Measurements from ENCODE around the gene GRAP.
"Not testable (repeated sequence)": the region's sequence is repeated elsewhere in the genome, so short reads cannot be mapped to it uniquely, and the experiment has no call there.

GRAP gene

DNA sequence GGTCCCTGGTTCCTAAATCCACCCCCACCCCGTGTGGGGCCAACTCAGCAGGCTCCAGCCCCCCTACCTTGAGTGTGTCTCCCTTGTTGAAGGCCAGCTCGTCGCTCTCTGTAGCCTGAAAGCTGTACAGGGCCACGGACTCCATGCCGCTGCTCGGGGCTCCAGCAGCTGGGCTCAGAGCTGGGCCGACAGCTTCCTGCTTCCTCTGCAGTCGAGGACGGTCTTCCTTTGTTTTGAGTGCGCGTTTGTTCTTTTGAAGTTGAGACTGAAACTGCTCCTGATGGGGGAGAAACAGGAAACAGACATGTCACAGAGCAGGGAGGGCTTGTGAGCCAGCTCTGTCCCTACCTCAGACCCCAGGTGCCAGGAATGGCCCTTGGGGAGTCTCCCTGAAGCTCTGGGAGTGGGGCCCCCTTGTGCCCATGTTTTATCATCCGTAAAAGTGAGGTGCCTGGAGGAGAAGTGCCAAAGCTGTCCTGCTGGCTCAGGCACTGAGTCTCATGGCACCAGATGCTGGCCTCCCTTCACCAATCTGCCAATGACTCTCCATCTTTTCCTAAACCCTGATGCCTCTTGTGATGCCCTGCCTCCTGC is at the start of gene GRAP:
TSS of gene GRAP (minus strand) at position 176 of the 594 bp plus-strand sequence. CDS start at position 145, 31 bp downstream.
- not testable (repeated sequence) for DNase-seq (ENCODE audit: low read depth)

DNA sequence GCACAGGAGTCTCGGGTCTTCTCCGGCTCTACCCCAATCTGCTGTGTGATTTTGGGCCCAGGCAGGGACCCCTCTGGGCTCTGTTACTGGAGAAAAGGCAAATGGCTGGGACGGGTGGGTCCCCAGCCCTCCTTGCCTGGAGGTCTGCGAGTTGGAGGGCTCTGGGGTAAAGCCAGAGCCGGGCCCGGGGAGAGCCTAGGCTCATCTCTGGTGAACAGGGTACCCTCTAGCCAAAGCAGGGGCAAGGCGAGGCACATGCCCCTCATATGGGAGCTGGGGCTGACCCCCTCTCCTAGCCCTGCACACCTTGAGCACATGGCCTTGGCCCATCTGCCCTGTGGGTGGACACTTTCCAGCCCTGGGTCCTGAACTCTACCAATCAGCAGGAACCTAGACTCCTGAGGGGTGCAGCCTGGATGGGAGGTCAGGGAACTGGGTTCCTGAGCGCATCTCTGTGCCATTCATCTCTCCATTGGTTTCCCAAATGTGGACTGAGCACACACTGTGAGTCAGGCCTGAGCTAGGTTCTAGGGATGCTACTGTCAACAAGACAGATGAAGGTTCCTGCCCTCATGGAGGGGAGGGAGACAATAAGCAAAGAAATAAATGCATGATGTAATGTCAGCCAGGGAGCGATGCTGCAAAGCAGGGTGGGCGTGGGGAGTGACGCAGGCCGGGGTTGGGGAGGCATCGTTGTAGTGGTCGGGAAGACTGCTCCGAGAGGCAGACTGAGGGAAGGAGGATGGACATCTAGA is 47.1 kb upstream of the GRAP start:
- not testable (repeated sequence) for DNase-seq (ENCODE audit: low read depth)

DNA sequence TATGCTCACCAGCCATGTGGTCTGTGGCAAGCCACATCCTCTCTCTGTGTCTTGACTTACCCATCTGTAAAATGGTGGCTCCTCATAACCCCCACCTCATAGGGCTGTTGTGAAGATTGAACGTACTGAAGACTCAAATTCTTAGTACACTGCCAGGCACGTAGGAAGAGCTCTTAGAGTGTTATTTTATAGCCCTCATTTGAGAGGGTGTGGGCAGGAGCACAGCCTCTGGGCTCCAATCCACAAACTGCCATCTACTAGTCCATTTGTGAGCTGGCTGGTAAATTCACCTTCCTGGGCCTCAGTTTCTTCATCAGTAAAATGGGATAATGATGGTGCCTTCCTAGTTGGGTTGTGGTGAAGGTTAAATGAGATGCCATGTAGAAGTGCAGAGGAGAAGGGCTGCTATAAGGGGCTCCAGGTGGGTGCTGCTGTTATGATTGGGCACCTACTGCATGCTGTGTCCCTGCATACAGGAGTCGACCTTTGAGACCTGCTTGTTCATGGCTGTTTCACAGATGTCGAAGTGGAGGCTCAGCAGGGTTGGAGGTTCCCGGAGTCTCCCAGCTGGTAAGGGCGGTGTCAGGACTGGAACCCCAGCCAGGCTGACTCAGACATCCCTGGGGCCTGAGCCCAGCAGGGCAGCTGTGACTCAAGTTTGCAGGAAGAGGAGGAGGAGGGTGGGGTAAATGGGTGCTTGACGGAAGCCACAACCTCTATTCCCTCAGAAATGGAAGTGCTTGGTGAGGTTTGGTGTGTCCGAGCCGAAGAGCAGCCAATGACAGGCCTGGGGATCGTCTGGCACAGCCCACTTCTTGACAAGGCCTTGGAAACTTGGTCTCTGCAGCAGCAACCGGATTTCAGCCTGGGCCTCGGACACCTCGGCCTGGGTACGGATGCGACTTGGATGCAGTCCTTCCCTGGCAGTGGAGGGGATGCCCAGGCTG is 46.3 kb upstream of the GRAP start:
- DNase-seq (ENCODE audit: low read depth): not testable (repeated sequence)

DNA sequence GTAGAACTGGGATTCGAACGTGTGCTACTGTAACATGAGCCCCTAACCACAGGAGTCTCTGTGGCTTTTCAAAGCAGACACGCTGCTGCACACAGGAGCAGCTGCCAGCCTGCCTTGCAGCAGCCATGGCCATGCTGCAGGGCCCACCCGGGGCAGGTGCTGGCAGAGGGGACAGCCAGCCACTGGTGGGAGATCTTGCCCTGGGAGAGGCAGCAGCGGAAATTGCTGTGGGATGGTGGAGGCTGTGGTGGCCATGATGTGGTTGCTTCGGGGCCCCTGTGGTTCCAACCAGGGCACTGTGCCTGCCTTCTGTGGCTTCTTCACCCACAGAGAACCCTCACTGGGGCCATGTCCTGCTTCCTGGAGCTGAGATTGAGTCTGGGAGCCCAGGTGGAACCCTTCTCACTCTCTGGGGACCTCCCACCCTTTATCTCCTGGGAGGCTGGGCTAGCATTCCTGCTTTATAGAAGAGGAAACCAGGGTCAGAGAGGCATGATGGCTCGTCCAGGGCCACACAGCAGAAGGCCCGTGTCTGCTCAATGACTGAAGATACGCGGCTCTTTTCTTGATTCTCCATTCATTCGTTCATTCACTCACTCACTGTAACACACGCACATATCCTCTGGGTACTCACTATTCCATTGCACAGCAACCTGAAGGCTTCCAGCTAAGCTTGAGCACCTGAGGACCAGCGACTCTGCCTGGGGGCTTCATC is 43.5 kb upstream of the GRAP start:
- DNase-seq (ENCODE audit: low read depth): not testable (repeated sequence)

DNA sequence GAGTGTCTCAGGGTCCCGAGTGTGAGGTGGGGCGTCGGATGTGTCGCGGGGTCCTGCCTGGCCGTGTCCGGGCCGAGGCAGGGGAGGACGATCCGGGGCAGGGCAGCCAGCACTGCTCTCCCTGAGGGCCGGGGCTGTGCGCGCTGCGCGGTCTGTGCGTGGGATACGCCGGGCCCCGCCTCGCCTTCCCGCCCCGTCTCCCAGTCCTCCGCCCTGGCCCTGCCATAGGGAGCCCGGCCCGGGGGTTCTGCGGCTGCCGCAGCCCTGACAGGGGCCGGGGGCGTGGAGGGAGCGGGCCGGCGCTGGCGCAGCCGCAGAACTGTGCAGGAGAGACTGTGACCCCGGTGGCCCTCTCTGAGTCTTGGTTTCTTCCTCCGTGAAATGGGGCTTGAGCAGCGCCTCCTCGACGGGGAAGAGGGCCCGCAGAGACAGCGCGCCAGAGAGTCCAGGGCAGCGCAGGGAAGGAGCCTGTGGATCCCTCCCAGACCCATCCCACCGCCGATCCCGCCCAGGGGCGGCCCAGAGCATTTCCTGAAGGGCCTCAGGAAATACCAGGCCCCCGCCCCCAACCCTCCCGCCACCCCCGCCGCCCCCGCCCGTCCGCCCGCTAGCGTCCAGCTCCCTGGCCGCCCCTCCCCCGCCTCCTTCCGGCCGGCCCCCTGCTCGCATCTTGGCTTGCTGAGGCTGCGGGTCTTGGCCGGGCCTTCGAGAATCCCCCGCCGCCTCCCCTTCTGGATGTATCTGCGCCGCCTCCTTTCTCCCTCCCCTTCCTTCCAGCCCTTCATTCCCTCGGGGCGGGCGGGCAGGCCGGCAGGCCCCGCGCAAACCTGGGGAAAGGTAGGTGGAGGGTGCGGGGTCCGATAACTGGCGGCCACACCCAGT is 42.3 kb upstream of the GRAP start:
- not testable (repeated sequence) for DNase-seq (ENCODE audit: low read depth)

DNA sequence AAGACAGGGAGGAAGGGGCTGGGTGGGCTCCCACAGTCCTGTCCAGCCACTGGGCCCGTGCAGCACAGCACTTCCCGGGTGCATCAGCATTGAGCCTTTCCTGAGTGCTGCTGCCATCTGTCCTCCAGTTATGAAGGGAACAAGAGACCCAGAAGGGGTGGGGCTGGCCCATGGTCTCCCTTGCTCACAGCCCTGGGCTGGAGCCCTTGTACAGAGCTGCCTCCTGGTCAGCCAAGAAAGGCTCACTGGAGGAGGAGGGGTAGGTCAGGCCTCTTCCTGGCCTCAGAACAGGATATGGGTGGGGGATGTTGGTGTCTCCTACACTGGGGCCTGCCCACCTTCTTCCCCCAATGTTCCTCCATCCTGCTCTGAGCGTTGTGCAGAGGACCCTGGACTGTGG is 30.6 kb upstream of the GRAP start:
- DNase-seq (ENCODE audit: low read depth): not testable (repeated sequence)

DNA sequence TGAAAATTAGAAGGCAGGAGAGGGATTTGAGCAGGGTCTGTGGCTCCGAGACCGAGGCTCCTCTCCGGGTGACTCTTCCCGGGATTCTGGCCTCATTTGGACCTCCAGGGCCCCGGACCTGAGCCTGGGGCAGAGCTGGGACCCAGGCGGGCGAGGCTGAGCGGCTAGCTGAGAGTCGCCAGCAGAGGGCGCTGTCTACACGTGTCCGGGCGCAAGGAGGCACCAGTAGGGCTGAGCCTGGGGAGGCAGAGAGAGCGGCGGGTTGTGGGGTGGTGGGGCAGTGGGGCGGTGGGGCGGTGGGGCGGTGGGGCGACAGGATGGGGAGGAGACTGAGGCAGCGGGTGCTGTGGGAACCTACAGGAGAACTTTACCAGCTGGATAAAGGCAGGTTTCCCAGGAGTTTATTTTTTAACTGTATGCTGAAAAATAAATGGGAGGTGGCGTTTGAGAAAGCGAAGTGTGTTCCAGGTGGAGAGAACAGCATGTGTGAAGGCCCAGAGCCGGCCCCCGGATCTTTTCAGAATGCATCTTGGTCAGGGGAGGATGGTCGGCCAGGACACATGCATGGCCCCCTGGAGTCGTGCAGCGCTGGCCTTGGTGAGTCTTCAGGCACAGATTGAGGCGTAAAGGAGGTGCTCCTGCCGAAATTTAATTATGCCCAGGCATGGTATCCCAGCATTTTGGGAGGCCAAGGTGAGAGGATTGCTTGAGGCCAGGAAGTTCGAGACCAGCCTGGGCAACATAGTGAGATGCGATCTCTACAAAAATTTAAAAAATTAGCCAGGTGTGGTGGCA is 29.8 kb upstream of the GRAP start:
- DNase-seq (ENCODE audit: low read depth): not testable (repeated sequence)

DNA sequence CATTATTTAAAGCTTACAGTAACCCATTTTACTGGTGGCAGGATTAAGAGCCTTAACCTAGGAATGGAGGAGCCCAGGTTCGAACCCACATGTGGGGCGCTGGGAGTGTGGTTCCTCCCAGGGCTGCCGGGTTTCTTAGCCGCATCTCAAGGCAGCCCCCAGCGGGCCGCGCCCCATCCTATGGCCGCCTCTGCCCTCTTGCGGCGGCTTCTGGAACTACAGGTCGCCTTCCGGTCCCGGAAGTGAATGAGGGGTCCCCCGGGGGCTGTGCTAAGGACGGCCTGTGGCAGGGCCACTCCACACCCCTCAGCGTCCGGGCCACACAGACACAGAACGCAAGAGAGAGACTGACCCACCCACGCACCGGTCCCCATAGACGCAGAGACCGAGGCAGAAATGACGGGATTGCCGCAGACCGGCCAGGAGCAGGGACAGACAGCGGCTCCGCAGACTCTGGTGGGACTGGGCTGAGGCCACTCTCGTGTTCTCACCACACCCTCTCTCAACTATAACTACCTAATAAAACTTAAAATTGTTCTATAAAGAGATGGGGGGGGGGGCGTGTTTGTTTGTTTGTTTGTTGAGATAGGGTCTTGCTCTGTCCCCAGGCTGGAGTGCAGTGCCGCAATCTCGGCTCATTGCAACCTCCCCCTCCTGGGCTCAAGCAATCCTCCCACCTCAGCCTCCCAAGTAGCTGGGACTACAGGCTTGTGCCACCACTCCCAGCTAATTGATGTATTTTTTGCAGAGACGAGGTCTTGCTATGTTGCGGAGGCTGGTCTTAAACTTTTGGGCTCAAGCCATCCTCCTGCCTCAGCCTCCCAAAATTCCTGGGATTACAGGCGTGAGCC is 23.8 kb upstream of the GRAP start:
- DNase-seq (ENCODE audit: low read depth): not testable (repeated sequence)

DNA sequence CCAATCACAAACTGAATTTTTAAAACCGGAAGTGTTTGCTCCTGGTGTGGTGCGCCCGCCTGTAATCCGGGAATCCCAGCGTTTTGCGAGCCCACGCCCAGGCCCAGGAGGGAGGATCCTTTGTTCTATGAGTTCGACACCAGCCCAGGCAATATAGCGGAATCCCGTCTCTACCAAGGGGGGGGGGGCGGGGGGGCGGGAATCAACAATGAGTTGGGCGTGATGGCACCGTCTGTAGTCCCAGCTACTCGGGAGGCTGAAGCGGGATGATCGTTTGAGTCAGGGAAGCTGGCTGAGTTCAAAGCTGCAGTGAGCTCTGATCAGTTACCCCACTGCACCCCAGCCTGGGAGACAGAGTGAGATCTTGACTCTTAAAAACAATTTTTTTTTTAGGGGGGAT is 17.6 kb upstream of the GRAP start:
- not testable (repeated sequence) for DNase-seq (ENCODE audit: low read depth)

DNA sequence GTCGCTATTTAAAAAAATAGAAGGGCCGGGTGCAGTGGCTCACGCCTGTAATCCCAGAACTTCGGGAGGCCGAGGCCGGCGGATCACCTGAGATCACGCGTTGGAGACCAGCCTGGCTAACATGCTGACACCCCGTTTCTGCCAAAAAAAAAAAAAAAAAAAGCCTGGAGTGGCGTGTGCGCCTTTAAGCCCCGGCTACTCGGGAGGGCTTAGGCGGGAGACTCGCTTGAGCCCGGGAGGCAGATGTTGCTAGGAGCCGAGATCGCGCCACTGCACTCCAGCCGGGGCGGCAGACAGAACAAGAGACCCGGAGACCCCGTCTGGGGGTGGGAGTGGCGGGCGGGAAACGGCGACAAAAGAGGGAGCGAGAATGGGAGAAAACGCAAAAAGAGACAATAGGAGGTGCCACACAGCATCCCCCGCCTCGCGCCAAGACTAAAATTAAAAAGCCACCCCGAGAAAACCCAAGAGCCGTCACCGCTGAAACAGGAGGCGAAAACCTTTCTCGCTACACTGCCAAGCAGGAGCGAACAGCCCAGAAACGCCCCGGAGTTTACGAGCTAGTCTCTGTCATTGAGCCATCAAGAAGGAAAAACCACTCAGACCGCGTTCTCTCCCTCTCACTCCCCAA is 16.7 kb upstream of the GRAP start:
- DNase-seq (ENCODE audit: low read depth): peak; percentile 53

DNA sequence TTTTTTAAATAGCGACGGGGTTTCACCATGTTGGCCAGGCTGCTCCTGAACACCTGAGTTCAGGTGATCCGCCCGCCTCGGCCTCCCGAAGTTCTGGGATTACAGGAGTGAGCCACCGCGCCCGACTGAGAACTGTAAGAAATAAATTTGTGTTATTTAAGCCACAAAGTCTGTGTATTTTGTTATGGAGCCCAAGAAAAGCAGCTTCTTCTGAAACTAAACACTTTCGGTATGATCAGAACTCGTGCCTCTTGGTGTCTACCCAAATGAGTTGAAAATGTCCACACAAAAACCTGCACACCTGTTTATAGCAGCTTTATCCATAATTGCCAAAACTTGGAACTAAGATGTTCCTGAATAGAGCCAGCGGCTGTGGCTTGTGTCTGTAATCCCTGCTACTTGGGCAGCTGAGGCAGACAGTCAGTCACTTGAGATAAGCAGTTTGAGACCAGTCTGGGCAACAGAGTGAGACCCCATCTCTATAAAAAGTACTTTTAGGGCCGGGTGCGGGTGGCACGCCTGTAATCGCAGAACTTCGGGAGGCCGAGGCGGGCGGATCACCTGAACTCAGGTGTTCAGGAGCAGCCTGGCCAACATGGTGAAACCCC is 16.1 kb upstream of the GRAP start:
- DNase-seq (ENCODE audit: low read depth): not testable (repeated sequence)

DNA sequence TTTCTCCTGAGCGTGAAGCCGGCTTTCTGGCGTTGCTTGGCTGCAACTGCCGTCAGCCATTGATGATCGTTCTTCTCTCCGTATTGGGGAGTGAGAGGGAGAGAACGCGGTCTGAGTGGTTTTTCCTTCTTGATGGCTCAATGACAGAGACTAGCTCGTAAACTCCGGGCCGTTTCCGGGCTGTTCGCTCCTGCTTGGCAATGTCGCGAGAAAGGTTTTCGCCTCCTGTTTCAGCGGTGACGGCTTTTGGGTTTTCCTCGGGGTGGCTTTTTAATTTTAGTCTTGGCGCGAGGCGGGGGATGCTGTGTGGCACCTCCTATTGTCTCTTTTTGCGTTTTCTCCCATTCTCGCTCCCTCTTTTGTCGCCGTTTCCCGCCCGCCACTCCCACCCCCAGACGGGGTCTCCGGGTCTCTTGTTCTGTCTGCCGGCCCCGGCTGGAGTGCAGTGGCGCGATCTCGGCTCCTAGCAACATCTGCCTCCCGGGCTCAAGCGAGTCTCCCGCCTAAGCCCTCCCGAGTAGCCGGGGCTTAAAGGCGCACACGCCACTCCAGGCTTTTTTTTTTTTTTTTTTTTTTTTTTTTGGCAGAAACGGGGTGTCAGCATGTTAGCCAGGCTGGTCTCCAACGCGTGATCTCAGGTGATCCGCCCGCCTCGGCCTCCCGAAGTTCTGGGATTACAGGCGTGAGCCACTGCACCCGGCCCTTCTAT is 15.4 kb upstream of the GRAP start:
- DNase-seq (ENCODE audit: low read depth): peak; percentile 72

DNA sequence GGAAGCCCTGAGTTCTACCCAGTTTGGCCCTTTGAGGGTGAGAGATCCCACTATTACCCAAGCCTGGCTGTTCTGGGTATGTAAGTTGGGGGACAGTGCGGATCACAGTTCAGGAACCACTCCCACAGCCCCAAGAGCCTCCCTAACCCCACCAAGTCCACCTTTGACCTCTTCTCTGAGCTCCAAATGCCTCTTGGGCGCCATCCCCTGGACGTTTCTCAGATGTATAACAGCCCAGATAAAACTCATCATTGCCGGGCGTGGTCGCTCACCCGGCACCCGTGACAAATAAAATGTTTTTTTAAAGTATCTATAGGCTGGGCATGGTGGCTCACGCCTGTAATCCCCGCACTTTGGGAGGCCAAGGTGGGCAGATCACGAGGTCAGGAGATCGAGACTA is 8.7 kb upstream of the GRAP start:
- not testable (repeated sequence) for DNase-seq (ENCODE audit: low read depth)

DNA sequence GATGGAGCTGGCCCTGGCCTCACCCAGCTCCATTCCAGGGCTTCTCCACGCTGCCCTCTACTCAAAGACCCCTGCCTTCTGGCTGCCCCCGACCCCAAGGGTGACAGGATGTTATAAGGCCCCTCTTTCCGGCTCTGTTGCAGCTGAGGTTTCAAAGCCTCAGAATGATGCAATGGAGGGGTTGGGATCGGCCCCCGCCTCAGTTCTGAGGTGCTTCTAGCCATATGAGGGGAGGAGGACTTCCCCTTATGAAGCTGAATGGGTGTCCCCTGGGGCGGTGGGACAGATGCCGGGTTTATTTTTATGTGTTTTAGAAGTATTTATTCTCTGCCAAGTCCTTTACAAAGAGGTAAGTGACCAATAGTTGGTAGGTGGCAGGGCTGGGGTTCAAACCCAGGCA is 2.1 kb upstream of the GRAP start:
- not testable (repeated sequence) for DNase-seq (ENCODE audit: low read depth)

DNA sequence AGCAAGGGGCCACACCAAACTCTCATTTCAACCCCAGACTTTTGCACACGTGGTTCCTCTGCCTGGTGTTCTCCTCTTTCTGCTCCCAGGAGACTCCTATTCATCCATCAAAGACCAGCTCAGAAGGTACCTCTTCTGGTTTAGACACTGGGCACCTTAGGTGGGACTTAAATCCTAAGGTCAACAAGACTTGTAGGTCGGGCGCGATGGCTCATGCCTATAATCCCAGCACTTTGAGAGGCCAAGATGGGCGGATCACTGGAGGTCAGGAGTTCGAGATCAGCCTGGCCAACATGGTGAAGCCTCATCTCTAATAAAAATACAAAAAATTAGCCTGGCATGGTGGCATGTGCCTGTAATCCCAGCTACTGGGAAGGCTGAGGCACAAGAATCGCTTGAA is 753 bp upstream of the GRAP start:
- DNase-seq (ENCODE audit: low read depth): not testable (repeated sequence)

DNA sequence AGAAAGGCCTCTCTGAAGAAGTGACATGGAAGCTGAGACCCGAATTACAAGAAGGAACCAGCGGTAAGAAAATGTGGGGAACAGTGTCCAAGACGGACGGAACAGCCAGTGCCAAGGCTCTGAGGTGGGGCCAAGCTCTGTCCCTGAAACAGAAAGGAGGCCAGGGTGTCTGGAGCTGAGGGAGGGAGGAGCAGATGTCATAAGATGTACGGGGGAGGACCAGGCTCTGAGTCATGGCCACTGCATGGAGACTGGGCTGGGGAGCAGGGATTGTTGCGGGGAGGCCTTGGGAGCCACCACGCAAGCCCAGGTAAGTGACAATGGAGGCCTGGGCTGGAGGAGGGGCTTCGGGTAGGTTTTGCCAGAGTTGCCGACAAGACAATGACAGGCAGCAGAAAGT is 2.1 kb downstream of the GRAP start:
- DNase-seq (ENCODE audit: low read depth): not testable (repeated sequence)

DNA sequence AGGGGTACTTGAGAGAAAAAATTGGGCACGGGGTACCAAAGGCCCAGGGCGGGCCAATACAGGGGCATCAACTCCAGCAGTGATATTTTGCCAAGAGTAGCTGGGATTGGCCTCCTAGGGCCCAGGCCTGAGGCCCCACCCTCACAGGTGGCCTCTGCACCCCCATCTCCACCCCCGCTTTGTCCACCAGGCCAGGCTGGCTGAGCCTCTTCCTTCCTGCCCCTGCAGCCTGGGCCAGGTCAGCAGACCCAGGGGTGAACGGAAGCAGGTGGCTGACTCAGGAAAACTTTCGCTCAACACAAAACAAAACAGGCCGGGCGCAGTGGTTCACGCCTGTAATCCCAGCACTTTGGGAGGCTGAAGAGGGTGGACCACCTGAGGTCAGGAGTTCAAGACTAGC is 3.7 kb downstream of the GRAP start:
- not testable (repeated sequence) for DNase-seq (ENCODE audit: low read depth)

Data from stimulated activated CD8-positive, alpha-beta memory T cell treated with anti-CD3 and anti-CD28 coated beads, Interleukin-12 subunit alpha, Interleukin-12 subunit beta, amount 100 ng/mL, for 4 hours (primary cell).